Breast epithelium (tissue), 4 donors: ENCODE results near the gene SLC6A19. TPM values are rescaled to one million over a fixed set of nuclear protein-coding genes. Genes with fewer than 3 reads are reported as not detected.

Source experiments
- DNase-seq, 2 donors: peaks; one replicate each; pipeline ENCODE4 v3.0.0-alpha.2; 2019; ENCODE audit warnings: low spot score in 2 of 2
- H3K27ac ChIP-seq, 2 donors: fragments of 200-600 bp; sonication (generic) in 1 of 2; one replicate each; pipeline ENCODE4 v1.5.1; 2016 to 2019; ENCODE audit warnings: mild to moderate bottlenecking in 1 of 2
- H3K27me3 ChIP-seq, 2 donors: fragments of 200-600 bp; sonication (generic) in 1 of 2; one replicate each; pipeline versions ENCODE4 v1.5.1 to v1.6.0; 2017 to 2019; ENCODE audit warnings: control low read depth in 1 of 2, mild to moderate bottlenecking in 1 of 2
- H3K36me3 ChIP-seq: fragments of 200-600 bp; one replicate; pipeline ENCODE4 v1.5.1; 2019
- H3K4me1 ChIP-seq, 2 donors: fragments of 200-600 bp; sonication (generic); one replicate each; pipeline ENCODE4 v1.5.1; 2016 to 2019; ENCODE audit warnings: control low read depth in 1 of 2
- H3K4me3 ChIP-seq, 3 donors: fragments of 200-600 bp; sonication (generic); 1 replicate in 2 of 3; 2 replicates in 1 of 3; pipeline ENCODE4 v1.5.1; 2016 to 2019; ENCODE audit warnings: mild to moderate bottlenecking in 3 of 3, moderate library complexity in 2 of 3
- H3K9me3 ChIP-seq, 2 donors: fragments of 200-600 bp; sonication (generic) in 1 of 2; one replicate each; pipeline ENCODE4 v1.5.1; 2016 to 2019; ENCODE audit warnings: control low read depth in 1 of 2
- POLR2A ChIP-seq: fragments of 450-650 bp; IDR thresholded peaks from one replicate; pipeline ENCODE4 v1.6.1; 2016; ENCODE audit warnings: antibody characterized with exemption, mild to moderate bottlenecking, moderate library complexity
- POLR2AphosphoS5 ChIP-seq, 3 donors: sonication (generic); formaldehyde crosslinking; IDR thresholded peaks; one replicate each; pipeline ENCODE4 v1.6.1; 2017; ENCODE audit warnings: antibody characterized with exemption in 3 of 3
- intact Hi-C: fragments of 100-400 bp; cut with DNase I; formaldehyde crosslinking; loops from one replicate; pipeline ENCODE4 v1.15.1; 2023; ENCODE audit warnings: low total_unique reads
- total RNA-seq, 3 donors: library from RNA; depleted of rRNA; stranded (reverse); fragments of >200 nt; gene quantifications; one replicate each; pipeline ENCODE4 v1.1.0, GENCODE V29; 2016
- TF ChIP-seq, protein P1 (sequence below), 3 donors: fragments of 450-650 bp; IDR thresholded peaks; one replicate each; pipeline ENCODE4 v1.5.1; 2016 to 2017; ENCODE audit warnings: antibody characterized with exemption in 3 of 3, mild to moderate bottlenecking in 3 of 3, moderate library complexity in 3 of 3

SLC6A19 gene
- total RNA-seq, 3 donors from 2014 or later, result not detected

DNA sequence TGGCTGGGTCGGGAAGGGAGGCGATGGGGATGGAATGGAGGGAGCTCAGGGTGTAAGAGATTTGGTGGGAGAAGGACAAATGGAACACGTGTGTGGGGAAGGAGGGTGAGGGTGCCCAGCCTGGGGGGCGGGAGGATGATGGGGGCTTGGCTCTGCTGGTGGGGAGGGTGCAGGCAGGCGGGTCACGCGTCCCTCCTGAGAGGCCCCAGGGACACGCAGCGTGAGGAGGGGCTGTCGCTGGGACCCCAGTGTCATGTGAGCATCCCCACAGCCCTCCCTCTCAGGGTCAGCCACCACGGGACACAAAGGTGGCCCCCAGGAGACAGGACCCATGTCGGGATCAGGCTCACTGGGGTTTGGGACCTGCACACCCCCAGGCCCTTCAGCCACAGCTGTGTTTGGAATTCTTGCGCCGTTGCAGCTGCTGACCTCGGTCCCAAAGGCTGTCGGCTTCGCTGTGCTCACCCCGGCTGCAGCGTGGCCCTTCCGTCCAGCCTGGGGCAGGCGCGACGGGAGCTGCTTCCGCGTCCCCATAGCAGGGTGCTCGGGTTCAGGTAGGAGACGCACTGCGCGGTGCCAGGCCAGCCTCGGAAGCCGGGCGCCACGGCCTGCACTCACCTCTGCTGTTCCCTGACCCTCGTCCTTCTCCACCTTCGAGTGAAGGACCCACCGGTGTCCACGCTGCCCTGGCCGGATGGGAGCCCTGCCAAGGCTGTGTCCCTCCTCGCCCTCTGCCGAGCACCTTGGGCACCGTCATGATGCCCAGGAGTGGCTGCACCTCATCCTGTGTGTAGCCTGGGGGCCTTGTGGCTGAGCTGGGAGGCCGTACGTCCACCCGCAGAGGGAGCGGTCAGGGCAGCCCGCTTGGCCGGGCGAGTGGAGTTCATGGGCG is 5.4 kb downstream of the SLC6A19 start:
- H3K27me3 ChIP-seq, result peaks cover 0 to 47% of the 10 kb centered on the region in 2 donors
- no peaks in the 10 kb centered on the region for H3K9me3 ChIP-seq
- TF ChIP-seq, protein P1, sequence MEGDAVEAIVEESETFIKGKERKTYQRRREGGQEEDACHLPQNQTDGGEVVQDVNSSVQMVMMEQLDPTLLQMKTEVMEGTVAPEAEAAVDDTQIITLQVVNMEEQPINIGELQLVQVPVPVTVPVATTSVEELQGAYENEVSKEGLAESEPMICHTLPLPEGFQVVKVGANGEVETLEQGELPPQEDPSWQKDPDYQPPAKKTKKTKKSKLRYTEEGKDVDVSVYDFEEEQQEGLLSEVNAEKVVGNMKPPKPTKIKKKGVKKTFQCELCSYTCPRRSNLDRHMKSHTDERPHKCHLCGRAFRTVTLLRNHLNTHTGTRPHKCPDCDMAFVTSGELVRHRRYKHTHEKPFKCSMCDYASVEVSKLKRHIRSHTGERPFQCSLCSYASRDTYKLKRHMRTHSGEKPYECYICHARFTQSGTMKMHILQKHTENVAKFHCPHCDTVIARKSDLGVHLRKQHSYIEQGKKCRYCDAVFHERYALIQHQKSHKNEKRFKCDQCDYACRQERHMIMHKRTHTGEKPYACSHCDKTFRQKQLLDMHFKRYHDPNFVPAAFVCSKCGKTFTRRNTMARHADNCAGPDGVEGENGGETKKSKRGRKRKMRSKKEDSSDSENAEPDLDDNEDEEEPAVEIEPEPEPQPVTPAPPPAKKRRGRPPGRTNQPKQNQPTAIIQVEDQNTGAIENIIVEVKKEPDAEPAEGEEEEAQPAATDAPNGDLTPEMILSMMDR (IDR thresholded peaks at IDR 0.05), result no peak
- TF ChIP-seq POLR2AphosphoS5 (IDR thresholded peaks at IDR 0.05) (no peak), POLR2A (no peak)
- H3K4me1 ChIP-seq, result no peaks in the 10 kb centered on the region
- H3K4me3 ChIP-seq, result no peak overlapping the region
- no peaks in the 10 kb centered on the region for H3K36me3 ChIP-seq
- H3K27ac ChIP-seq, result no peak overlapping the region
- intact Hi-C loops, result no loop called here
- DNase-seq, result no peak

DNA sequence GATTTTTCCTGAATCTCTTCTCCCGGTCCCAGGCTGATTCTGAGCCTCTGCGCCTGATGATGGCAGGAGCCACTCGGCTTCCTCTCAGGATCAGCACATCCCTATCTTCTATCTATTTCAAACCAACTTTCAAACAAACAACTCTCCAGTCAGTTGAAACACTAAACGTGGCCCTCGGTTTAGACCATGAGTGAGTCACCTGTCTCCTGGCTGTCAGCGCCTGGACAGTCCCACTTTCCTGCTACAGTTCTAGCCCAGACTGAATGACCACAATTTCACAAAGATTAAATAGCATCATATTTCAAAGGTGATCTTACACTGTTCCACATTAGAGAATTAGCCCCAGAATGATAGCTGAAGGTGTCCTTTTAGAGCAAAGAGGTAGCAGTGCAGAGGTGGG is 6.2 kb downstream of the SLC6A19 start:
- Histone ChIP-seq H3K27ac (no peak overlapping the region), H3K9me3 (no peaks in the 10 kb centered on the region), H3K4me1 (no peaks in the 10 kb centered on the region), H3K4me3 (no peak overlapping the region), H3K36me3 (no peaks in the 10 kb centered on the region), H3K27me3 (peaks cover 0 to 42% of the 10 kb centered on the region in 2 donors)
- TF ChIP-seq, protein P1 (IDR thresholded peaks at IDR 0.05), result no peak
- no peak for TF ChIP-seq POLR2AphosphoS5 (IDR thresholded peaks at IDR 0.05)
- TF ChIP-seq POLR2A, result no peak
- intact Hi-C loops, result no loop called here
- DNase-seq, result no peak

DNA sequence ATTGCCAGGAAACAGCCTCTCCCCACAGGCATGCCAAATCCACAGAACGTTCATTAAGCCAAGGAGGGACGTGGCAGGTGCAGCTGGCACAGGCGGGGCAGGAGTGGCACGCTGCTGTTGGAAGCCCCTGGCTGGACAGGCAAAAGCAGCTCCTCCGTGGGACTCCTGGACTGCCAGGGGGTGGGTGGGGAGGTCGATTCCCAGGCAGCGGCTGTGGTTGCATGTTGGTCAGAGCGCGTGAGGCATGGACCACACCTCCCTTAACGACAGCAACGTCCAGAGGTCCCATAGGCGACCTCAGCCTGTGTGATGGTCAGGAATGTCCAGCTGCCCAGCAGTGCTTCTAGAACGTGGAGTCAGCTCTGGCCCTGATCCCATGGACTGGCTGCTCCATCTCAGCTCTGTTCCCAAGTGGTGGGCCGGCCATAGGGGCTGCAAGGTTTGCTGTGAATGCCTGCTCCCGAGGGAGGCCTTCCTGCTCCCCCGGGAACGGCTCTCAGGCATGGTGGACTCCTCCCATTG is 6.9 kb downstream of the SLC6A19 start:
- H3K4me3 ChIP-seq, result no peak overlapping the region
- H3K36me3 ChIP-seq, result no peaks in the 10 kb centered on the region
- no peaks in the 10 kb centered on the region for H3K9me3 ChIP-seq
- TF ChIP-seq POLR2AphosphoS5 (IDR thresholded peaks at IDR 0.05), result no peak
- TF ChIP-seq POLR2A, result no peak
- TF ChIP-seq, protein P1 (IDR thresholded peaks at IDR 0.05), result no peak
- H3K27ac ChIP-seq, result no peak overlapping the region
- intact Hi-C loops, result no loop called here
- no peaks in the 10 kb centered on the region for H3K4me1 ChIP-seq
- DNase-seq, result no peak
- peaks cover 0 to 39% of the 10 kb centered on the region in 2 donors for H3K27me3 ChIP-seq

DNA sequence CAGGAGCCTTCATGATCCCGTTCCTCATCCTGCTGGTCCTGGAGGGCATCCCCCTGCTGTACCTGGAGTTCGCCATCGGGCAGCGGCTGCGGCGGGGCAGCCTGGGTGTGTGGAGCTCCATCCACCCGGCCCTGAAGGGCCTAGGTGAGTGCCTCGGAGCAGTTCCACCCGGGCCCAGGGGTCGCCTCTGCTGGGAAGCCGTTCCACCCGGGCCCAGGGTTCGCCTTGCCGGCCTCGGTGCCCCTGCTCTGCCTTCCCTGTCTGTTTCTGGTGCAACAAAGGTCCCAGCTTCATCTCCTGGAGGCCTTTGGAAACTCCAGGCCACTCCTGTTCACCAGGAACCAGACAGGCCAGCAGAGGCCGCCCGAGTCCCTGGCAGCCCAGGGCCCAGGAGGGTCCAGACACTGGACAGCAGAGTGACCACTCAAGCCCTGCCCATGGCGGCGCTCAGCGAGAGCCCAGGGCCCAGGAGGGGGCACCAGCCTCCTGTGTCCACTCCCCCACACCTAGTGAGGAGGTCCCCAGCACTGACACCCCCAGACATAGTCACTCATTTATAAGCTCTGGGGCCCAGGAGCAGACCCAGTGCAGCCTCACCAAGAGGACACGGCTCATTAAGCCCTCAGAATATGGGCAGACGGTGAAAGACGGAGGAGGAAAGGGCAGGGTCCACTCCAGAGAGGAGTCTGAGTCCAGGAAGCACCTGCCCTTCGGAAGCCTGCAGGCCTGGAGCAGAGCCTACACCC is 7.5 kb downstream of the SLC6A19 start:
- no peak for TF ChIP-seq POLR2AphosphoS5 (IDR thresholded peaks at IDR 0.05)
- TF ChIP-seq, protein P1 (IDR thresholded peaks at IDR 0.05), result no peak
- TF ChIP-seq POLR2A, result no peak
- Histone ChIP-seq H3K27me3 (peaks cover 0 to 39% of the 10 kb centered on the region in 2 donors), H3K4me3 (no peak overlapping the region), H3K36me3 (no peaks in the 10 kb centered on the region), H3K9me3 (no peaks in the 10 kb centered on the region), H3K27ac (no peak overlapping the region), H3K4me1 (no peaks in the 10 kb centered on the region)
- DNase-seq, result no peak
- intact Hi-C loops, result no loop called here

DNA sequence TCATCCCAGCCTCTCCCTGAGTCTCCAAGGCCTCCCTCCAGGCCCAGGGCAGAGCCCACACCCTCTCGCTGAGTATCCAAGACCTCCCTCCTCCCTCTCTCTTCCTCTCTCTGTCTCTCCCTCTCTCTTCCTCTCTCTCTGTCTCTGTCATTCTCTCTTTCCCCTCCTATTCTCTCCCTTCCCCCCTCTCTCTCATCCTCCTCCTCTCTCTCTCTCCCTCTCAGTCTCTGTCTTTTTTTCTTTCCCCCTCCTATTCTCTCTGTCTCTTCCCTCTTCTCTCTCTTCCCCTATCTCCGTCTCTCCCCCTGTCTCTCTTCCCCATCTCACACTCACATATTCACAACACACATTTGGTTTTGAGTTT is 8.1 kb downstream of the SLC6A19 start:
- Histone ChIP-seq H3K4me3 (no peak overlapping the region), H3K9me3 (no peaks in the 10 kb centered on the region), H3K27me3 (peaks cover 0 to 39% of the 10 kb centered on the region in 2 donors), H3K27ac (no peak overlapping the region), H3K4me1 (no peaks in the 10 kb centered on the region), H3K36me3 (no peaks in the 10 kb centered on the region)
- TF ChIP-seq POLR2AphosphoS5 (IDR thresholded peaks at IDR 0.05), result no peak
- TF ChIP-seq, protein P1 (IDR thresholded peaks at IDR 0.05), result no peak
- no peak for TF ChIP-seq POLR2A
- no peak for DNase-seq
- intact Hi-C loops, result no loop called here
